Measurements from ENCODE around the gene TRAF2. TPM values are rescaled to one million over a fixed set of nuclear protein-coding genes. Genes with fewer than 3 reads are reported as not detected.

Gene TRAF2
- total and polyA plus RNA-seq, 2 donors (not counting 3 experiments of a cell fraction or from before 2014, with no cell fraction given) = 10.9 to 23.1 TPM

DNA sequence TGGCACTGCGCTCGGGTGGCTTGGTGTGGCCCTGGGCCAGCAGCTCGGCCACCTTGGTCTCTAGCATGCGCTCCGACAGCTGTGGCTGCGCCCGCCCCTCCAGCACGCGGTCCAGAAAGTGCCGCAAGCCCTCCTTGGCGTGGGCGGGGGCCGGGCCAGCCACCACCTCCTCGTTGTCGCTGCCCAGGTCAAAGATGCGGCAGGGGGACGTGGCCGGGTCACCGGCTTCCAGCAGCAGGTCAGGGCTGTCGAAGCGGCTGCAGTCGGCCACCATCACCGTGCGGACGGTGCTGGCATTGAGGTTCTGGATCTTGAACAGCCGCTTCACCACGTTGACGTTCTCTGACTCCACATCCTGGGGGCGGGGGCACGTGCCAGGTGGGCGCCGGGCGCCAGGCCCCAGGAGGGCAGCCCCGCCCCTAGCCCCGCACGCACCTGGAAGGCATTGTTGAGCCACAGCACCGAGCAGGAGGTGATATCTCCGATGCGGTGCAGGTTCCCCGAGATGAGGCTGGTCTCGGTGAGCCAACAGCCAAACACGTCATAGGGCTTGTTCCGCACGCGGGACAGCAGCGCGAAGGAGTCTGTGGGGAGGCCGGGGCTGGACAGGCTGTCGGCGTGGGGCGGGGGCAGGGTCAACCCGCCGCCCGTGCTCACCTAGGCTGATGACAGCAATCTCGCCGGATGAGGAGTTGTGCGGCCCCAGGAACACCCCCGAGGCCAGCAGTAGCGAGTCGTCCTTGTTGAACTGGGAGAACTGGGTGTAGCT is 56.0 kb downstream of the TRAF2 start:
- BruUV-seq (replicated peaks) = TSS peak; percentile 24
- peaks cover 26% of the 10 kb centered on the region for H3K79me2 ChIP-seq (ENCODE audit: control insufficient read depth, insufficient read depth, low read length)
- H3K4me3 ChIP-seq (replicated peaks in 1 of 3; ENCODE audit: insufficient read depth in 1 of 3, low read depth in 1 of 3, low read length in 3 of 3) = no peak overlapping the region
- H4K20me1 ChIP-seq (replicated peaks; ENCODE audit: control insufficient read depth, extremely low read depth, insufficient read depth, low read length) = no peaks in the 10 kb centered on the region
- H3K27ac ChIP-seq (ENCODE audit: insufficient read depth, low read depth, low read length) = no peak overlapping the region
- H3K36me3 ChIP-seq (ENCODE audit: control insufficient read depth in 2 of 2, extremely low read depth in 1 of 2, insufficient read depth in 2 of 2, low read length in 2 of 2) = peaks cover 2 to 30% of the 10 kb centered on the region in 2 experiments
- CTCF ChIA-PET = interaction anchor here (1.0 kb wide), 1 partner anchor 87 kb away, joined by 3 read pairs; no protein-coding TSS in a partner anchor
- no peaks in the 10 kb centered on the region for H3K27me3 ChIP-seq (ENCODE audit: control insufficient read depth in 2 of 2, insufficient read depth in 2 of 2, low read length in 2 of 2)
- no peak for FAIRE-seq
- TF ChIP-seq POLR2A (IDR thresholded peaks at IDR 0.05; ENCODE audit: low read depth, low read length) (no peak), JUN (IDR thresholded peaks at IDR 0.05; ENCODE audit: borderline replicate concordance, insufficient read depth, insufficient read length, low read depth) (no peak)
- TF ChIP-seq, protein P1, sequence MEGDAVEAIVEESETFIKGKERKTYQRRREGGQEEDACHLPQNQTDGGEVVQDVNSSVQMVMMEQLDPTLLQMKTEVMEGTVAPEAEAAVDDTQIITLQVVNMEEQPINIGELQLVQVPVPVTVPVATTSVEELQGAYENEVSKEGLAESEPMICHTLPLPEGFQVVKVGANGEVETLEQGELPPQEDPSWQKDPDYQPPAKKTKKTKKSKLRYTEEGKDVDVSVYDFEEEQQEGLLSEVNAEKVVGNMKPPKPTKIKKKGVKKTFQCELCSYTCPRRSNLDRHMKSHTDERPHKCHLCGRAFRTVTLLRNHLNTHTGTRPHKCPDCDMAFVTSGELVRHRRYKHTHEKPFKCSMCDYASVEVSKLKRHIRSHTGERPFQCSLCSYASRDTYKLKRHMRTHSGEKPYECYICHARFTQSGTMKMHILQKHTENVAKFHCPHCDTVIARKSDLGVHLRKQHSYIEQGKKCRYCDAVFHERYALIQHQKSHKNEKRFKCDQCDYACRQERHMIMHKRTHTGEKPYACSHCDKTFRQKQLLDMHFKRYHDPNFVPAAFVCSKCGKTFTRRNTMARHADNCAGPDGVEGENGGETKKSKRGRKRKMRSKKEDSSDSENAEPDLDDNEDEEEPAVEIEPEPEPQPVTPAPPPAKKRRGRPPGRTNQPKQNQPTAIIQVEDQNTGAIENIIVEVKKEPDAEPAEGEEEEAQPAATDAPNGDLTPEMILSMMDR (IDR thresholded peaks at IDR 0.05; ENCODE audit: extremely low read depth in 1 of 2, insufficient read depth in 1 of 2, low read depth in 1 of 2, low read length in 2 of 2) = no peak
- no peak overlapping the region for H3K9ac ChIP-seq (replicated peaks; ENCODE audit: extremely low read depth, insufficient read depth, low read length)
- POLR2A ChIA-PET = no interaction called here
- no peaks in the 10 kb centered on the region for H3K4me1 ChIP-seq (ENCODE audit: control insufficient read depth, extremely low read depth, insufficient read depth, low read length)
- no peaks in the 10 kb centered on the region for H3K9me1 ChIP-seq (replicated peaks; ENCODE audit: control insufficient read depth, extremely low read depth, insufficient read depth, low read length)
- no peak overlapping the region for H3K4me2 ChIP-seq (ENCODE audit: insufficient read depth, low read length)
- H2AFZ ChIP-seq (ENCODE audit: low read depth, low read length) = no peak overlapping the region
- intact Hi-C loops (cut with micrococcal nuclease) (loop anchor here (5.0 kb wide), 1 partner anchor 55 kb away; the partner anchor contains the start of gene TRAF2), dilution Hi-C loops (cut with MboI; ENCODE audit: extremely low pct_ligation_motif_present, low sequenced_read_pairs) (loop anchor here (25.0 kb wide), 1 partner anchor 130 kb away; the partner anchor contains the start of gene RABL6)
- no peaks in the 10 kb centered on the region for H3K9me3 ChIP-seq (replicated peaks; ENCODE audit: control insufficient read depth, insufficient read depth, low read length)
- no peak for DNase-seq (ENCODE audit: low read depth, low spot score)

DNA sequence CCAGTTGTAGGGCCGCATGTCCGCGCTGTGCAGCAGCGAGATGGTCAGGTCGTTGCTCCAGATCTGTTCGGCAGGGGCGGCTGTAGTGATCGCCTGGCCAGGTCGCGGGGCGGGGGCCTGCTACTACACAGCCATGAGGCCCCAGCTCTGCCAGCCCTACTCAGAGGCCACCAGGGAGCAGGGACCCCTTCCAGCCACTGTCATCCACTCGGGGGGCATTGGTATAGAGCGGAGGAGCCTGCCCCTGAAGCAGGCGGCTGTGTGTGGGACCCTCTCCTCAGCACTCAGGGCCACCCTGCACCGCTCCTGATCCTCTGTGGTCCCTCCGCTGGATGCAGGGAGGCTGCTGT is 56.5 kb downstream of the TRAF2 start:
- no peak overlapping the region for H3K27ac ChIP-seq (ENCODE audit: insufficient read depth, low read depth, low read length)
- peak overlapping the region in 1 of 3 experiments; percentile 95 for H3K4me3 ChIP-seq (replicated peaks in 1 of 3; ENCODE audit: insufficient read depth in 1 of 3, low read depth in 1 of 3, low read length in 3 of 3)
- H3K27me3 ChIP-seq (ENCODE audit: control insufficient read depth in 2 of 2, insufficient read depth in 2 of 2, low read length in 2 of 2) = no peaks in the 10 kb centered on the region
- no peaks in the 10 kb centered on the region for H3K4me1 ChIP-seq (ENCODE audit: control insufficient read depth, extremely low read depth, insufficient read depth, low read length)
- DNase-seq (ENCODE audit: low read depth, low spot score) (no peak), FAIRE-seq (no peak)
- no peak overlapping the region for H3K4me2 ChIP-seq (ENCODE audit: insufficient read depth, low read length)
- peaks cover 26% of the 10 kb centered on the region for H3K79me2 ChIP-seq (ENCODE audit: control insufficient read depth, insufficient read depth, low read length)
- ChIA-PET CTCF (interaction anchor here (1.0 kb wide), 1 partner anchor 86 kb away, joined by 3 read pairs; no protein-coding TSS in a partner anchor), POLR2A (no interaction called here)
- intact Hi-C loops (cut with micrococcal nuclease) (loop anchor here (5.0 kb wide), 1 partner anchor 56 kb away; the partner anchor contains the start of gene TRAF2), dilution Hi-C loops (cut with MboI; ENCODE audit: extremely low pct_ligation_motif_present, low sequenced_read_pairs) (loop anchor here (25.0 kb wide), 1 partner anchor 131 kb away; the partner anchor contains the start of gene RABL6)
- H3K9ac ChIP-seq (replicated peaks; ENCODE audit: extremely low read depth, insufficient read depth, low read length) = no peak overlapping the region
- no peak for TF ChIP-seq JUN (IDR thresholded peaks at IDR 0.05; ENCODE audit: borderline replicate concordance, insufficient read depth, insufficient read length, low read depth)
- TF ChIP-seq MYC (IDR thresholded peaks at IDR 0.05; ENCODE audit: low read depth, low read length) = no peak
- no peak for TF ChIP-seq POLR2A (IDR thresholded peaks at IDR 0.05; ENCODE audit: low read depth, low read length)
- TF ChIP-seq EZH2 (IDR thresholded peaks at IDR 0.05; ENCODE audit: borderline replicate concordance, low read depth, low read length, severe bottlenecking) = no peak
- no peak for TF ChIP-seq POLR2AphosphoS5 (IDR thresholded peaks at IDR 0.05; ENCODE audit: insufficient read depth, low read depth, low read length)
- TF ChIP-seq FOS (IDR thresholded peaks at IDR 0.05; ENCODE audit: borderline replicate concordance, insufficient read depth, low read length) = no peak
- TF ChIP-seq GATA2 (IDR thresholded peaks at IDR 0.05; ENCODE audit: insufficient read depth, insufficient read length, low read depth, low read length) = no peak
- TF ChIP-seq, protein P2, sequence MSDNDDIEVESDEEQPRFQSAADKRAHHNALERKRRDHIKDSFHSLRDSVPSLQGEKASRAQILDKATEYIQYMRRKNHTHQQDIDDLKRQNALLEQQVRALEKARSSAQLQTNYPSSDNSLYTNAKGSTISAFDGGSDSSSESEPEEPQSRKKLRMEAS (IDR thresholded peaks at IDR 0.05; ENCODE audit: insufficient read depth, insufficient read length) = no peak
- TF ChIP-seq, protein P1 (IDR thresholded peaks at IDR 0.05; ENCODE audit: extremely low read depth in 1 of 2, insufficient read depth in 1 of 2, low read depth in 1 of 2, low read length in 2 of 2) = no peak
- BruUV-seq (replicated peaks) = no TSS peak
- peaks cover 2 to 30% of the 10 kb centered on the region in 2 experiments for H3K36me3 ChIP-seq (ENCODE audit: control insufficient read depth in 2 of 2, extremely low read depth in 1 of 2, insufficient read depth in 2 of 2, low read length in 2 of 2)
- H3K9me3 ChIP-seq (replicated peaks; ENCODE audit: control insufficient read depth, insufficient read depth, low read length) = no peaks in the 10 kb centered on the region
- H4K20me1 ChIP-seq (replicated peaks; ENCODE audit: control insufficient read depth, extremely low read depth, insufficient read depth, low read length) = no peaks in the 10 kb centered on the region
- H3K9me1 ChIP-seq (replicated peaks; ENCODE audit: control insufficient read depth, extremely low read depth, insufficient read depth, low read length) = no peaks in the 10 kb centered on the region
- no peak overlapping the region for H2AFZ ChIP-seq (ENCODE audit: low read depth, low read length)
